ENCODE measurements around the gene CLRN2.

CLRN2 gene

GRCh38 chr4:17492058-17492741 lies 22.8 kb upstream of the CLRN2 start:
- TF ChIP-seq, protein P1, sequence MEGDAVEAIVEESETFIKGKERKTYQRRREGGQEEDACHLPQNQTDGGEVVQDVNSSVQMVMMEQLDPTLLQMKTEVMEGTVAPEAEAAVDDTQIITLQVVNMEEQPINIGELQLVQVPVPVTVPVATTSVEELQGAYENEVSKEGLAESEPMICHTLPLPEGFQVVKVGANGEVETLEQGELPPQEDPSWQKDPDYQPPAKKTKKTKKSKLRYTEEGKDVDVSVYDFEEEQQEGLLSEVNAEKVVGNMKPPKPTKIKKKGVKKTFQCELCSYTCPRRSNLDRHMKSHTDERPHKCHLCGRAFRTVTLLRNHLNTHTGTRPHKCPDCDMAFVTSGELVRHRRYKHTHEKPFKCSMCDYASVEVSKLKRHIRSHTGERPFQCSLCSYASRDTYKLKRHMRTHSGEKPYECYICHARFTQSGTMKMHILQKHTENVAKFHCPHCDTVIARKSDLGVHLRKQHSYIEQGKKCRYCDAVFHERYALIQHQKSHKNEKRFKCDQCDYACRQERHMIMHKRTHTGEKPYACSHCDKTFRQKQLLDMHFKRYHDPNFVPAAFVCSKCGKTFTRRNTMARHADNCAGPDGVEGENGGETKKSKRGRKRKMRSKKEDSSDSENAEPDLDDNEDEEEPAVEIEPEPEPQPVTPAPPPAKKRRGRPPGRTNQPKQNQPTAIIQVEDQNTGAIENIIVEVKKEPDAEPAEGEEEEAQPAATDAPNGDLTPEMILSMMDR (IDR thresholded peaks at IDR 0.05; ENCODE audit: borderline replicate concordance, insufficient read depth, low read depth, low read length), result no peak
- H3K4me3 ChIP-seq (ENCODE audit: low read depth, low read length), result no peak overlapping the region

DNA sequence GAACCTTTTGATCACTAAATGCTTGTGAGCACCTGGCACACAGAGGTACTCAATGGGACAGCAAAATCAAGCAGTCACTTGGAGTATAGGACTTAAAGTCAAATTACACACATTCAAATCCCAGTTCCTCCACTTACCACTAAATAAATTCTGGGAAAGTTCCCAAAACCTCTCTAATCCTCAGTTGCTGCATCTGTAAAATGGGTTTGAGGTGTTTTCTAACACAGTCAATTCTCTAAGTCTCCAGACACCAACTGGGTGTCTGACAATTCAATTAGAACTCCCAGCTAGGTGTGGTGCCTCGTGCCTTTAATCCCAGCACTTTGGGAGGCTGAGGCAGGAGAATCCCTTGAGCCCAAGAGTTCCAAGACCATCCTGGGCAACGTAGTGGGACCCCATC lies 22.1 kb upstream of the CLRN2 start:
- H3K4me3 ChIP-seq (ENCODE audit: low read depth, low read length), result no peak overlapping the region
- TF ChIP-seq, protein P1 (IDR thresholded peaks at IDR 0.05; ENCODE audit: borderline replicate concordance, insufficient read depth, low read depth, low read length), result no peak

- H3K4me3 ChIP-seq (ENCODE audit: low read depth, low read length), result no peak overlapping the region
- TF ChIP-seq, protein P1 (IDR thresholded peaks at IDR 0.05; ENCODE audit: borderline replicate concordance, insufficient read depth, low read depth, low read length), result no peak
Observed at GRCh38 chr4:17493619-17494018, 21.3 kb upstream of the CLRN2 start.

GRCh38 chr4:17494258-17495190 lies 20.4 kb upstream of the CLRN2 start:
- no peak overlapping the region for H3K4me3 ChIP-seq (ENCODE audit: low read depth, low read length)
- TF ChIP-seq, protein P1 (IDR thresholded peaks at IDR 0.05; ENCODE audit: borderline replicate concordance, insufficient read depth, low read depth, low read length), result no peak

- TF ChIP-seq, protein P1 (IDR thresholded peaks at IDR 0.05; ENCODE audit: borderline replicate concordance, insufficient read depth, low read depth, low read length), result no peak
Observed at GRCh38 chr4:17497890-17498523, 17.0 kb upstream of the CLRN2 start.

GRCh38 chr4:17500574-17500973 lies 14.4 kb upstream of the CLRN2 start:
- TF ChIP-seq, protein P1 (IDR thresholded peaks at IDR 0.05; ENCODE audit: borderline replicate concordance, insufficient read depth, low read depth, low read length), result no peak
- no peak overlapping the region for H3K4me3 ChIP-seq (ENCODE audit: low read depth, low read length)

More at GRCh38 chr4:17497890-17498523, 17.0 kb upstream of the CLRN2 start:
- no peak overlapping the region for H3K4me3 ChIP-seq (ENCODE audit: low read depth, low read length)

All from GM12875 (cell line).